Measurements from ENCODE around the gene FAM13C.

FAM13C gene

DNA sequence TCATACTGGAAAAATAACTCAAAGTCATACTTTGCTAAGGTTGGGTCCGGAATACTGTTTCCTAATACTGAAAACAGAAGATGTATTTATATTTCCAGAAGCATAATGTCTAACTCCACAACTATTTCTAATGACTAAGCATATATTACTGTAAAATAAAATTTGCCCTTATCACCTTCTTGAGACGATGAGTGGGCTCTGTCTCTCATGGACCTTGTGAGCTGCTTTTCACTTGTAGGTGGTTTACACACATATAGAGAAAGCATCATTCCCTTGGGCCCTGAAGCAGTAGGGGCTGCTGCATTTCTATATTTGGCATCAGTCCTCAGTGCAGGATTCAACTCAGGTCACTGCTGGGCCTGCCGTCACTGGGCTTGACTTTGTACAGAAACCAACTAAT, 10.7 kb upstream of the FAM13C start:
- Histone ChIP-seq H3K9me3 (ENCODE audit: control insufficient read depth, insufficient read depth, low read length) (no peaks in the 10 kb centered on the region), H3K9me2 (replicated peaks; ENCODE audit: control insufficient read depth, low read length) (no peaks in the 10 kb centered on the region), H3K4me1 (ENCODE audit: control insufficient read depth, low read length) (no peaks in the 10 kb centered on the region), H3K4me3 (ENCODE audit: low read length) (no peak overlapping the region), H3K27me3 (ENCODE audit: control insufficient read depth, low read length) (no peaks in the 10 kb centered on the region), H3K27ac (ENCODE audit: low read depth, low read length) (no peak overlapping the region), H3K36me3 (ENCODE audit: control insufficient read depth, low read length) (no peaks in the 10 kb centered on the region), H3K4me2 (ENCODE audit: low read length) (no peak overlapping the region), H3K79me2 (ENCODE audit: control insufficient read depth, low read length) (no peaks in the 10 kb centered on the region), H3F3A (ENCODE audit: control insufficient read depth, insufficient read depth) (no peaks in the 10 kb centered on the region), H4K20me1 (ENCODE audit: control insufficient read depth, insufficient read depth, low read depth, low read length) (no peaks in the 10 kb centered on the region)
- TF ChIP-seq, protein P1, sequence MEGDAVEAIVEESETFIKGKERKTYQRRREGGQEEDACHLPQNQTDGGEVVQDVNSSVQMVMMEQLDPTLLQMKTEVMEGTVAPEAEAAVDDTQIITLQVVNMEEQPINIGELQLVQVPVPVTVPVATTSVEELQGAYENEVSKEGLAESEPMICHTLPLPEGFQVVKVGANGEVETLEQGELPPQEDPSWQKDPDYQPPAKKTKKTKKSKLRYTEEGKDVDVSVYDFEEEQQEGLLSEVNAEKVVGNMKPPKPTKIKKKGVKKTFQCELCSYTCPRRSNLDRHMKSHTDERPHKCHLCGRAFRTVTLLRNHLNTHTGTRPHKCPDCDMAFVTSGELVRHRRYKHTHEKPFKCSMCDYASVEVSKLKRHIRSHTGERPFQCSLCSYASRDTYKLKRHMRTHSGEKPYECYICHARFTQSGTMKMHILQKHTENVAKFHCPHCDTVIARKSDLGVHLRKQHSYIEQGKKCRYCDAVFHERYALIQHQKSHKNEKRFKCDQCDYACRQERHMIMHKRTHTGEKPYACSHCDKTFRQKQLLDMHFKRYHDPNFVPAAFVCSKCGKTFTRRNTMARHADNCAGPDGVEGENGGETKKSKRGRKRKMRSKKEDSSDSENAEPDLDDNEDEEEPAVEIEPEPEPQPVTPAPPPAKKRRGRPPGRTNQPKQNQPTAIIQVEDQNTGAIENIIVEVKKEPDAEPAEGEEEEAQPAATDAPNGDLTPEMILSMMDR (IDR thresholded peaks at IDR 0.05; ENCODE audit: low read depth, low read length, poor library complexity, severe bottlenecking): no peak
- no peak for TF ChIP-seq EZH2phosphoT487 (IDR thresholded peaks at IDR 0.05; ENCODE audit: borderline replicate concordance, low read length)

DNA sequence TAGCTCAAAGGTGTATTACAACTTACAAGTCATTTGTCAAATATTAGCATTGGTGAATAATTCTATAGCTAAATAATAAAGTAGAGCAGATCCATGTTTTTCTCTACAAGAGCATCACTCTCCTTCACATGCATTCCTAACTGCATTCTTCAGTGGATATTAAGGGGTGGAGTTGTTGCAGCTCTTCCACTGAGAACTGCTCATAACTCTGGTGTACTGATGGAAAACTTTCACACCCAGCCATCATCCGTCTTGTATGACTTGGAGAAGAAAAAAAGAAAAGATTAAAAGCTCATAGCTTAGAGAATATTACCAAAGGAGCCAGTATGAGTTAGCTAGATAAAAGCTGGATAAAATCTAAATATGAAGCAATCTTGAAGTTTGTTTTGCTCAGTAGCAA, 10.2 kb upstream of the FAM13C start:
- Histone ChIP-seq H3K4me1 (ENCODE audit: control insufficient read depth, low read length) (no peaks in the 10 kb centered on the region), H3K9me2 (replicated peaks; ENCODE audit: control insufficient read depth, low read length) (no peaks in the 10 kb centered on the region), H3K4me2 (ENCODE audit: low read length) (no peak overlapping the region), H3K79me2 (ENCODE audit: control insufficient read depth, low read length) (no peaks in the 10 kb centered on the region), H3K36me3 (ENCODE audit: control insufficient read depth, low read length) (no peaks in the 10 kb centered on the region), H3F3A (ENCODE audit: control insufficient read depth, insufficient read depth) (no peaks in the 10 kb centered on the region), H3K27me3 (ENCODE audit: control insufficient read depth, low read length) (no peaks in the 10 kb centered on the region), H4K20me1 (ENCODE audit: control insufficient read depth, insufficient read depth, low read depth, low read length) (no peaks in the 10 kb centered on the region), H3K9me3 (ENCODE audit: control insufficient read depth, insufficient read depth, low read length) (no peaks in the 10 kb centered on the region), H3K27ac (ENCODE audit: low read depth, low read length) (no peak overlapping the region), H3K4me3 (ENCODE audit: low read length) (no peak overlapping the region)
- TF ChIP-seq, protein P1 (IDR thresholded peaks at IDR 0.05; ENCODE audit: low read depth, low read length, poor library complexity, severe bottlenecking): no peak
- TF ChIP-seq EZH2phosphoT487 (IDR thresholded peaks at IDR 0.05; ENCODE audit: borderline replicate concordance, low read length): no peak

DNA sequence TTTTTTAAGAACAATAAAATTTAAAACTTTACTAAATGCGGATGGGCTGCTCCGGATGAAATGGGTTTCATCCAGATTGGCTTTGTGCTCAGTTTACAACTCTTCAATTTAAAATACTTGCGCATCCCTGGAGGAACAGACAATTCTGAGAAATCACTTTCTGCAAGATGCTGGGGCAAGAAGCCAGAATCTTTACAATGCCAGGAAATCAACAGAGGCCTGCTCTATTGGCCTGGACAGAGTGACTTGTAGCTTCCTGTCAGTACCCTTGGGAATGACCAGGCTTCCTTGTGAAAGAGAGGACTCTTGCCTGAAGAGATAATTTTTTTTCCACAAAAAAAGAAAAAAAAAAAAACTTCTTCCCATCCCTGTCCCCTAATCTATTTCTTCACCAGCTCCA, 3.9 kb upstream of the FAM13C start:
- no peaks in the 10 kb centered on the region for H3K9me2 ChIP-seq (replicated peaks; ENCODE audit: control insufficient read depth, low read length)
- H4K20me1 ChIP-seq (ENCODE audit: control insufficient read depth, insufficient read depth, low read depth, low read length): no peaks in the 10 kb centered on the region
- H3K4me1 ChIP-seq (ENCODE audit: control insufficient read depth, low read length): no peaks in the 10 kb centered on the region
- H3F3A ChIP-seq (ENCODE audit: control insufficient read depth, insufficient read depth): no peaks in the 10 kb centered on the region
- no peaks in the 10 kb centered on the region for H3K9me3 ChIP-seq (ENCODE audit: control insufficient read depth, insufficient read depth, low read length)
- H3K4me3 ChIP-seq (ENCODE audit: low read length): no peak overlapping the region
- H3K4me2 ChIP-seq (ENCODE audit: low read length): no peak overlapping the region
- peaks cover 11% of the 10 kb centered on the region for H3K27me3 ChIP-seq (ENCODE audit: control insufficient read depth, low read length)
- TF ChIP-seq EZH2phosphoT487 (IDR thresholded peaks at IDR 0.05; ENCODE audit: borderline replicate concordance, low read length): no peak
- TF ChIP-seq, protein P1 (IDR thresholded peaks at IDR 0.05; ENCODE audit: low read depth, low read length, poor library complexity, severe bottlenecking): no peak
- H3K36me3 ChIP-seq (ENCODE audit: control insufficient read depth, low read length): no peaks in the 10 kb centered on the region
- no peaks in the 10 kb centered on the region for H3K79me2 ChIP-seq (ENCODE audit: control insufficient read depth, low read length)
- H3K27ac ChIP-seq (ENCODE audit: low read depth, low read length): no peak overlapping the region

Data from DOHH2 (cell line).